BJ (cell line): ENCODE results near the gene C16orf78. TPM values are rescaled to one million over a fixed set of nuclear protein-coding genes. Genes with fewer than 3 reads are reported as not detected.

ENCODE experiments used
- CTCF ChIA-PET: fragments of 350-600 bp; formaldehyde crosslinking; extraction: SDS; loops from one replicate; lab custom pipeline; 2021; ENCODE audit warnings: antibody characterized with exemption, inconsistent platforms; lab: Yijun Ruan, JAX
- POLR2A ChIA-PET: fragments of 300-600 bp; sonication (Branson Sonifier 250); formaldehyde crosslinking; extraction: SDS; loops from one replicate; lab custom pipeline; 2021; ENCODE audit warnings: antibody characterized with exemption; lab: Charles Lee
- DNase-seq: peaks from one replicate; pipeline ENCODE4 v3.0.0-alpha.2; 2011; ENCODE audit warnings: low read depth
- H3K27me3 ChIP-seq: 2 replicates; pipeline ENCODE4 v1.6.0; 2011; ENCODE audit warnings: low read length; ENCODE audit not compliant: control insufficient read depth, insufficient read depth
- H3K36me3 ChIP-seq: 2 replicates; pipeline ENCODE4 v1.5.1; 2011; ENCODE audit warnings: low read length; ENCODE audit not compliant: control insufficient read depth, insufficient read depth
- H3K4me3 ChIP-seq: 2 replicates; pipeline ENCODE4 v1.5.1; 2011; ENCODE audit warnings: low read depth, mild to moderate bottlenecking, control low read depth, low read length
- polyA plus RNA-seq: library from polyadenylated mRNA; depleted of rRNA; stranded (reverse); fragments of >200 nt; gene quantifications from 2 replicates; pipeline ENCODE4 v1.2.3, GENCODE V29; 2011
- TF ChIP-seq, protein P1 (sequence below): IDR thresholded peaks from 2 replicates; pipeline ENCODE4 v1.5.1; 2011; ENCODE audit warnings: low read depth, mild to moderate bottlenecking, control low read depth, inconsistent platforms, low read length, moderate library complexity; ENCODE audit not compliant: insufficient read depth

Gene C16orf78
- polyA plus RNA-seq, 1 experiment = not detected

DNA sequence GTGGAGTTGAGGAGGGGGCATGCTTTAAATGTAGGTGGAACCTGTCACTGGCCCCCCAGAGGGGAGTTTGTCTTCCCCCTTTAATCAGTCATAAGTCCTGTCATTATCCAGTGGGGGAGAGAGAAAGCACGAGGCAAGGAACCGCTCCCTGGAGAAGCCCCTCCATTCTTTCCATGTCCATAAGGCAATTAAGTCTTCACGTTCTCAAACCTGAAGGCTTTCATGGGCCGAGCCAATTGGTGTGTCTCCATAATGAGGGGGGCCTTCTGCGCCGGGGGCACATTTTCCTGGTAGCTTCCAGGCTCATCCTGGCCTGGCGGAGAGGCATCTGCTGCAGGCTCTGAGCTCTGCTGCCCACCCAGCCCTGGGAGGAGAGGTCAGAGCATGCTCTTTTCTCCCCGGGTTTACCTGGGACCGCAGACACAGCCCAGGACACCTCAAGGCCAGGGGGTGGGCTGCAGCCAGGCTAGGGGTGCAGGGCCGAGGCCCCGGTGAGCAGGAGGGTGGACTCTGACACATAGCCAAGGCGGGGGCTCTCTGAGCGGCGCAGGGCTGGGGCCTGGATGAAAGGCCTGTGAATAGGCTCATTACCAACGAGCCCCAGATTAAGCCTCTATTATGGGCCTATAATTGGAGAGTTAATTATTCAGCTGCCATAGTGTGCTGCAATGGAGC lies 42.5 kb downstream of the C16orf78 start:
- H3K27me3 ChIP-seq = no peaks in the 10 kb centered on the region
- ChIA-PET CTCF (no interaction called here), POLR2A (no interaction called here)
- no peak for DNase-seq
- H3K4me3 ChIP-seq = no peak overlapping the region
- TF ChIP-seq, protein P1, sequence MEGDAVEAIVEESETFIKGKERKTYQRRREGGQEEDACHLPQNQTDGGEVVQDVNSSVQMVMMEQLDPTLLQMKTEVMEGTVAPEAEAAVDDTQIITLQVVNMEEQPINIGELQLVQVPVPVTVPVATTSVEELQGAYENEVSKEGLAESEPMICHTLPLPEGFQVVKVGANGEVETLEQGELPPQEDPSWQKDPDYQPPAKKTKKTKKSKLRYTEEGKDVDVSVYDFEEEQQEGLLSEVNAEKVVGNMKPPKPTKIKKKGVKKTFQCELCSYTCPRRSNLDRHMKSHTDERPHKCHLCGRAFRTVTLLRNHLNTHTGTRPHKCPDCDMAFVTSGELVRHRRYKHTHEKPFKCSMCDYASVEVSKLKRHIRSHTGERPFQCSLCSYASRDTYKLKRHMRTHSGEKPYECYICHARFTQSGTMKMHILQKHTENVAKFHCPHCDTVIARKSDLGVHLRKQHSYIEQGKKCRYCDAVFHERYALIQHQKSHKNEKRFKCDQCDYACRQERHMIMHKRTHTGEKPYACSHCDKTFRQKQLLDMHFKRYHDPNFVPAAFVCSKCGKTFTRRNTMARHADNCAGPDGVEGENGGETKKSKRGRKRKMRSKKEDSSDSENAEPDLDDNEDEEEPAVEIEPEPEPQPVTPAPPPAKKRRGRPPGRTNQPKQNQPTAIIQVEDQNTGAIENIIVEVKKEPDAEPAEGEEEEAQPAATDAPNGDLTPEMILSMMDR = no peak
- no peaks in the 10 kb centered on the region for H3K36me3 ChIP-seq

DNA sequence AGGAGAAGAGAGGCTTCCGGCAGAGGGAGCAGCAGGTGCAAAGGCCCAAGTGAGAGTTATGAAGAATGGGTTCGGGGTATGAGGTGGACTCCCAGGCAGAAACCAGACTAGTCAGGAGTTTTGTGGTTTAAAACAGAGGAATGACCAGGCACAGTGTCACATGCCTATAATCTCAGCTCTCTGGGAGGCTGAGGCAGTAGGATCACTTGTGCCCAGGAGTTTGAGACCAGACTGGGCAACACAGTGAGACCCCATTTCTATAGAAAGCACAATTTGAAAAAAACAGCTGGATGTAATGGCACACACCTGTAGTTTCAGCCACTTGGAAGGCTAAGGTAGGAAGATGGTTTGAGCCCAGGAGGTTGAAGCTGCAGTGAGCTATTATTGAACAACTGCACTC lies 43.8 kb downstream of the C16orf78 start:
- Histone ChIP-seq H3K36me3 (no peaks in the 10 kb centered on the region), H3K4me3 (no peak overlapping the region), H3K27me3 (no peaks in the 10 kb centered on the region)
- ChIA-PET POLR2A (no interaction called here), CTCF (interaction anchor here (1.8 kb wide), 1 partner anchor 9 kb away, joined by 4 read pairs; no protein-coding TSS in a partner anchor)
- DNase-seq = no peak
- TF ChIP-seq, protein P1 = no peak

DNA sequence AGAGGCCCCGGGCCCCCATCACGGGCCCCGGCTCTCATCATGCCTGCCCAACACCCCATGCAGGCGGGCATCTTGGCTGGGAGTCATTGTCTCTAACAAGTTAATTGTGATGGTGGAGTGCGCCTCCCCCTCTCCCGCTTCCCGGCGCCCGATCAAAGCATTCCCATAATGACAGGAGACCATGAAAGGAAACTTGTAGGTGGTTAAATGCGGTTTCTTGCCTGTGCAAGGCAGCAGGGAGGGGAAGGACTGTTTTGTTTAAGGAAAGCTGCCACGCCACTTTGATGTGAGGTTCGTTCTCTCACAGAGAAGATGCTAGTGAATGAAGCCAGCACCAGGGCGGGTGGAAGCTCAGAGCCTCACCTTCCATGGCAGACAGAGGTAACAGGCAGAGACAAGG lies 45.4 kb downstream of the C16orf78 start:
- CTCF ChIA-PET = no interaction called here
- TF ChIP-seq, protein P1 = no peak
- Histone ChIP-seq H3K36me3 (no peaks in the 10 kb centered on the region), H3K27me3 (no peaks in the 10 kb centered on the region), H3K4me3 (no peak overlapping the region)
- POLR2A ChIA-PET = no interaction called here
- no peak for DNase-seq

DNA sequence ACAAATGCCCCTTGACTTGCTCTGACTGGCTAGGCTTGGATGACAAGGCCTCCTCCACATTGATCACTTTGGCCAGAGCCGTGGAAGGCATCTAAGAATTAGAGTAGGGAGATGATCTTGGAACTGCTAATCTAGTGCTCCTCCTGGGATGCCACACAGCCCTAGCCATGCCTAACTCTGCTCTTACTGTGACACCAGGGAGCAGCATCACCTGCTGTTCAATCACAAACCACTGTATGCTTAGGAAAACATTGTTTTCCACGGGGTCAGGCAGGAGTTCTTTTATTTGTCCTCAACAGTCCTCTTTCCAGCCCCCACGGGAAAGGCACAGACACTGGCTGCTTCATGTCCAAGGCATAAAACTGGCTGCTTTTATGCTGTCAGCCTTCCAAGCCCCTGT lies 46.3 kb downstream of the C16orf78 start:
- POLR2A ChIA-PET = no interaction called here

DNA sequence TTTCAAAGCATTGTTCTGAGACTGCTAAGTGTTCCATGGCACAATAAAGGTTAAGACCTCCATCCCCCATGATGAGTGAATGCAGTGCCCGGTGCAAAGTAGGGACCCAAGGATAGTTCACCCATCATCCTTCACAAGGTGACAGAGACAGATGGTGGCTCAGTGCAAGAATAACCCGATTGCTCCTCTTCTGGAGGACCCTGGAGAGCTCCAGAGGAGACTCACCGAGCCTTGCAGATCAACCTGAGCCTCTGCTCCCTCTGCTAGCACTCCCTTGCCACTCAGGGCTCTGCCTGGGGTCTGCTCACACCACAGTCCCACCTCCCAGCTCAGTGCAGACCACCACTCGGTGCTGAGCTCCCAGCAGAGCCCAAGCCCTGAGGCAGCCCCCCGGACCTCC lies 49.3 kb downstream of the C16orf78 start:
- DNase-seq = no peak
- no peaks in the 10 kb centered on the region for H3K27me3 ChIP-seq
- TF ChIP-seq, protein P1 = no peak
- ChIA-PET POLR2A (no interaction called here), CTCF (no interaction called here)
- no peak overlapping the region for H3K4me3 ChIP-seq
- no peaks in the 10 kb centered on the region for H3K36me3 ChIP-seq

More for the DNA sequence above, 46.3 kb downstream of the C16orf78 start:
- no peak for DNase-seq
- H3K4me3 ChIP-seq = no peak overlapping the region
- CTCF ChIA-PET = interaction anchor here (1.2 kb wide), 1 partner anchor 12 kb away, joined by 4 read pairs; no protein-coding TSS in a partner anchor
- no peaks in the 10 kb centered on the region for H3K36me3 ChIP-seq
- TF ChIP-seq, protein P1 = no peak
- H3K27me3 ChIP-seq = no peaks in the 10 kb centered on the region
